Tibial artery (tissue), 4 donors: ENCODE measurements around the gene MKNK1.

ENCODE experiments used
- DNase-seq, 2 donors: peaks; one replicate each; pipeline ENCODE4 v3.0.0-alpha.2; 2019
- H3K27ac ChIP-seq, 2 donors: fragments of 200-600 bp; sonication (generic) in 1 of 2; 1 replicate in 1 of 2; 2 replicates in 1 of 2; pipeline ENCODE4 v1.5.1; 2018 to 2019; ENCODE audit warnings: mild to moderate bottlenecking in 1 of 2
- H3K27me3 ChIP-seq, 2 donors: fragments of 200-600 bp; sonication (generic) in 1 of 2; one replicate each; pipeline versions ENCODE4 v1.5.1 to v1.6.0; 2016 to 2019
- H3K36me3 ChIP-seq, 3 donors: fragments of 200-600 bp; sonication (generic) in 2 of 3; one replicate each; pipeline ENCODE4 v1.5.1; 2016 to 2019; ENCODE audit warnings: mild to moderate bottlenecking in 2 of 3
- H3K4me1 ChIP-seq, 4 donors: fragments of 200-600 bp; sonication (generic) in 2 of 4; 1 replicate in 3 of 4; 2 replicates in 1 of 4; pipeline ENCODE4 v1.5.1; 2016 to 2019
- H3K4me3 ChIP-seq, 2 donors: fragments of 200-600 bp; sonication (generic) in 1 of 2; 1 replicate in 1 of 2; 2 replicates in 1 of 2; pipeline ENCODE4 v1.5.1; 2018 to 2019; ENCODE audit warnings: mild to moderate bottlenecking in 2 of 2
- H3K9me3 ChIP-seq, 3 donors: fragments of 200-600 bp; sonication (generic) in 1 of 3; one replicate each; pipeline ENCODE4 v1.5.1; 2016 to 2019
- CTCF ChIP-seq, 2 experiments: fragments of 200-600 bp in 1 of 2; fragments of 450-650 bp in 1 of 2; IDR thresholded peaks; one replicate each; pipeline ENCODE4 v1.5.1; 2017 to 2019; ENCODE audit warnings: antibody characterized with exemption in 2 of 2, mild to moderate bottlenecking in 1 of 2, moderate library complexity in 1 of 2
- intact Hi-C: fragments of 100-400 bp; cut with DNase I; formaldehyde crosslinking; loops from one replicate; pipeline ENCODE4 v1.15.0; 2023; ENCODE audit warnings: low total_unique reads

The MKNK1 gene

GRCh38 chr1:46630719-46631118 lies 26.7 kb upstream of the MKNK1 start:
- no peaks in the 10 kb centered on the region for H3K27me3 ChIP-seq
- intact Hi-C loops: no loop called here
- H3K27ac ChIP-seq: no peak overlapping the region
- H3K36me3 ChIP-seq: peaks cover 43 to 67% (median 54%) of the 10 kb centered on the region in 3 donors
- TF ChIP-seq CTCF (IDR thresholded peaks at IDR 0.05): no peak
- no peak for DNase-seq
- no peak overlapping the region for H3K4me3 ChIP-seq
- H3K9me3 ChIP-seq: no peaks in the 10 kb centered on the region
- no peaks in the 10 kb centered on the region for H3K4me1 ChIP-seq

GRCh38 chr1:46623743-46624644 lies 19.9 kb upstream of the MKNK1 start:
- no peak for DNase-seq
- Histone ChIP-seq H3K27me3 (no peaks in the 10 kb centered on the region), H3K4me3 (no peak overlapping the region), H3K9me3 (no peaks in the 10 kb centered on the region), H3K27ac (no peak overlapping the region), H3K36me3 (peaks cover 0 to 7% (median 0%) of the 10 kb centered on the region in 3 donors), H3K4me1 (no peaks in the 10 kb centered on the region)
- intact Hi-C loops: loop anchor here (5.0 kb wide), 1 partner anchor 103 kb away; no protein-coding TSS in a partner anchor
- TF ChIP-seq CTCF (IDR thresholded peaks at IDR 0.05): no peak

GRCh38 chr1:46622344-46622743 lies 18.3 kb upstream of the MKNK1 start:
- peak in 1 of 2 experiments; percentile 31 for TF ChIP-seq CTCF (IDR thresholded peaks at IDR 0.05)
- Histone ChIP-seq H3K4me3 (no peak overlapping the region), H3K36me3 (no peaks in the 10 kb centered on the region), H3K9me3 (no peaks in the 10 kb centered on the region), H3K27me3 (no peaks in the 10 kb centered on the region), H3K4me1 (peaks cover 0 to 4% (median 1%) of the 10 kb centered on the region in 4 donors), H3K27ac (no peak overlapping the region)
- DNase-seq: peak in 1 of 2 donors; percentile 50
- intact Hi-C loops: loop anchor here (5.0 kb wide), 1 partner anchor 105 kb away; no protein-coding TSS in a partner anchor

GRCh38 chr1:46621930-46622329 lies 17.9 kb upstream of the MKNK1 start:
- no peak for DNase-seq
- H3K4me1 ChIP-seq: peaks cover 0 to 7% (median 3%) of the 10 kb centered on the region in 4 donors
- TF ChIP-seq CTCF (IDR thresholded peaks at IDR 0.05): no peak
- H3K4me3 ChIP-seq: no peak overlapping the region
- H3K27ac ChIP-seq: no peak overlapping the region
- intact Hi-C loops: loop anchor here (5.0 kb wide), 1 partner anchor 105 kb away; no protein-coding TSS in a partner anchor
- H3K9me3 ChIP-seq: no peaks in the 10 kb centered on the region
- H3K36me3 ChIP-seq: no peaks in the 10 kb centered on the region
- H3K27me3 ChIP-seq: no peaks in the 10 kb centered on the region

GRCh38 chr1:46619656-46620258 lies 15.7 kb upstream of the MKNK1 start:
- H3K27me3 ChIP-seq: no peaks in the 10 kb centered on the region

More at GRCh38 chr1:46619656-46620258, 15.7 kb upstream of the MKNK1 start:
- no peaks in the 10 kb centered on the region for H3K36me3 ChIP-seq
- DNase-seq: no peak
- no peak overlapping the region for H3K4me3 ChIP-seq
- no peak for TF ChIP-seq CTCF (IDR thresholded peaks at IDR 0.05)
- intact Hi-C loops: loop anchor here (5.0 kb wide), 2 partner anchors 48 to 108 kb away; partner anchors contain the start of gene ATPAF1
- H3K27ac ChIP-seq: no peak overlapping the region
- H3K9me3 ChIP-seq: no peaks in the 10 kb centered on the region
- H3K4me1 ChIP-seq: peaks cover 4 to 21% (median 15%) of the 10 kb centered on the region in 4 donors
